B cell (primary cell): ENCODE measurements around the gene APMAP. TPM values are rescaled to one million over a fixed set of nuclear protein-coding genes. Genes with fewer than 3 reads are reported as not detected.
"Not testable (repeated sequence)": the region's sequence is repeated elsewhere in the genome, so short reads cannot be mapped to it uniquely, and the experiment has no call there.

Experiments used
- ATAC-seq: fragments of 200-7000 bp; cut with Tn5 transposase; one replicate; pipeline ENCODE4 v1.10.0; 2021; ENCODE audit warnings: low read depth, mild to moderate bottlenecking, moderate number of reproducible peaks, moderate library complexity
- CTCF ChIA-PET: fragments of 350-600 bp; sonication (Branson Sonifier 250); formaldehyde crosslinking; loops from one replicate; lab custom pipeline; 2021; ENCODE audit warnings: antibody characterized with exemption, inconsistent platforms; lab: Charles Lee
- POLR2A ChIA-PET: fragments of 350-600 bp; sonication (Branson Sonifier 250); formaldehyde crosslinking; loops from one replicate; lab custom pipeline; 2021; ENCODE audit warnings: antibody characterized with exemption; lab: Charles Lee
- DNase-seq: peaks from one replicate; pipeline ENCODE4 v3.0.0; 2013
- H2AFZ ChIP-seq: 2 replicates; pipeline ENCODE4 v1.6.1; 2012; ENCODE audit warnings: mild to moderate bottlenecking, low read depth, low read length; ENCODE audit not compliant: insufficient read depth, poor library complexity, severe bottlenecking
- H3K27ac ChIP-seq, 2 donors: 1 replicate in 1 of 2; 2 replicates in 1 of 2; pipeline ENCODE4 v1.5.1; 2012 to 2013; ENCODE audit warnings: low read length in 2 of 2, mild to moderate bottlenecking in 2 of 2, moderate library complexity in 1 of 2
- H3K27me3 ChIP-seq, 4 experiments: fragments of 200-600 bp in 1 of 4; sonication (generic) in 1 of 4; replicated peaks in 1 of 4; 1 replicate in 2 of 4; 2 replicates in 2 of 4; pipeline versions ENCODE4 v1.6.1 to v1.7.0; 2013 to 2016; ENCODE audit warnings: low read length in 3 of 4, mild to moderate bottlenecking in 2 of 4, mixed read lengths in 1 of 4, moderate library complexity in 1 of 4; ENCODE audit not compliant: insufficient read depth in 4 of 4, control insufficient read depth in 3 of 4; ENCODE audit errors: control extremely low read depth in 1 of 4
- H3K36me3 ChIP-seq, 2 experiments: replicated peaks in 1 of 2; 1 replicate in 1 of 2; 2 replicates in 1 of 2; pipeline versions ENCODE4 v1.6.1 to v1.7.1; 2013; ENCODE audit warnings: low read length in 1 of 2; ENCODE audit not compliant: insufficient read depth in 2 of 2, control insufficient read depth in 1 of 2; ENCODE audit errors: control extremely low read depth in 1 of 2, extremely low read depth in 1 of 2
- H3K4me1 ChIP-seq, 2 donors: fragments of 200-600 bp in 1 of 2; sonication (generic) in 1 of 2; 1 replicate in 1 of 2; 2 replicates in 1 of 2; pipeline versions ENCODE4 v1.5.1 to v1.6.1; 2013 to 2017; ENCODE audit warnings: low read length in 2 of 2; ENCODE audit not compliant: control insufficient read depth in 2 of 2, insufficient read depth in 2 of 2
- H3K4me2 ChIP-seq: replicated peaks from 2 replicates; pipeline ENCODE3; 2012; ENCODE audit warnings: mild to moderate bottlenecking, low read depth, low read length; ENCODE audit not compliant: poor library complexity, severe bottlenecking
- H3K4me3 ChIP-seq, 5 experiments: fragments of 200-600 bp in 1 of 5; sonication (generic) in 1 of 5; 1 replicate in 3 of 5; 2 replicates in 2 of 5; pipeline versions ENCODE4 v1.5.1 to v1.7.0; 2011 to 2016; ENCODE audit warnings: low read length in 4 of 5, mild to moderate bottlenecking in 4 of 5, low read depth in 2 of 5, control low read depth in 1 of 5, moderate library complexity in 1 of 5; ENCODE audit not compliant: insufficient read depth in 1 of 5; ENCODE audit errors: control extremely low read depth in 1 of 5, extremely low read depth in 1 of 5
- H3K79me2 ChIP-seq: fragments of 200-600 bp; sonication (generic); one replicate; pipeline ENCODE4 v1.6.0; 2016; ENCODE audit warnings: low read length; ENCODE audit not compliant: control insufficient read depth, insufficient read depth
- H3K9ac ChIP-seq: fragments of 200-600 bp; sonication (generic); 2 replicates; pipeline ENCODE4 v1.6.1; 2017; ENCODE audit warnings: mild to moderate bottlenecking, low read length, moderate library complexity
- H3K9me3 ChIP-seq, 3 donors: one replicate each; pipeline versions ENCODE4 v1.6.1 to v1.7.1; 2013; ENCODE audit warnings: low read length in 2 of 3; ENCODE audit not compliant: control insufficient read depth in 2 of 3, insufficient read depth in 1 of 3; ENCODE audit errors: control extremely low read depth in 1 of 3
- H4K20me1 ChIP-seq: 2 replicates; pipeline ENCODE4 v1.6.0; 2012; ENCODE audit warnings: mild to moderate bottlenecking, low read length; ENCODE audit not compliant: insufficient read depth, control insufficient read depth, poor library complexity, severe bottlenecking
- H3K27ac Mint-ChIP-seq: one replicate; pipeline ENCODE4 v1.8.0; 2021; ENCODE audit warnings: mixed read lengths
- H3K27me3 Mint-ChIP-seq: one replicate; pipeline ENCODE4 v1.8.0; 2021; ENCODE audit warnings: mixed read lengths
- H3K4me1 Mint-ChIP-seq: one replicate; pipeline ENCODE4 v1.8.0; 2021; ENCODE audit warnings: mixed read lengths
- H3K4me3 Mint-ChIP-seq: one replicate; pipeline ENCODE4 v1.8.0; 2021; ENCODE audit warnings: mixed read lengths
- H3K9me3 Mint-ChIP-seq: one replicate; pipeline ENCODE4 v1.8.0; 2022; ENCODE audit warnings: mixed read lengths; ENCODE audit not compliant: insufficient read depth
- WGBS: methylation state at CpG from one replicate; pipeline ENCODE4 v1.1.5; 2013; ENCODE audit warnings: missing lambda C conversion rate; ENCODE audit not compliant: insufficient coverage; 5-methylcytosine and 5-hydroxymethylcytosine counted together
- intact Hi-C: fragments of 100-400 bp; cut with micrococcal nuclease; formaldehyde crosslinking; loops from one replicate; pipeline ENCODE4 v1.10.0; 2022
- polyA plus RNA-seq: library from polyadenylated mRNA; depleted of rRNA; stranded (reverse); fragments of >200 nt; gene quantifications from 2 replicates; pipeline ENCODE4 v1.2.3, GENCODE V29; 2012
- total RNA-seq, 2 donors: library from RNA; stranded (reverse); fragments of 120-200 nt in 1 of 2; gene quantifications; 1 replicate in 1 of 2; 2 replicates in 1 of 2; pipeline versions ENCODE4 v1.2.3 to v1.2.4, GENCODE V29; 2013 to 2022

APMAP gene
- total and polyA plus RNA-seq, 2 donors (not counting 1 experiment from before 2014, with no cell fraction given) = 9.1 to 28.0 TPM

- H3K9me3 Mint-ChIP-seq = not testable (repeated sequence)
Measured at GRCh38 chr20:24929867-24930723, 62.5 kb downstream of the APMAP start.

DNA sequence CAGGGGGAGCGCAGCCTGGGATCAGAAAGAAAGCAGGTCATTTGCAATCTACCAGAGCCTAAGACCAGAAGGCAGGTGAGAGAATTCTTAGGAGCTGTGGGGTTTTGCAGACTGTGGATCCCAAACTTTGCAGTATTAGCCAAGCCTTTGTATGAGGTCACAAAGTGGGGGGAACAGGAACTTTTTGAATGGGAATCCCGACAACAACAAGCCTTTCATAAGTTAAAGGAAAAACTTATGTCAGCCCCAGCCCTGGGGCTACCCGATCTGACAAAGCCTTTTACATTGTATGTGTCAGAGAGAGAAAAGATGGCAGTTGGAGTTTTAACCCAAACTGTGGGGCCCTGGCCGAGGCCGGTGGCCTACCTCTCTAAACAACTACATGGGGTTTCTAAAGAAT lies 63.3 kb downstream of the APMAP start:
- H3K9me3 Mint-ChIP-seq, H3K9ac ChIP-seq, ATAC-seq, H4K20me1 ChIP-seq, H3K4me3 ChIP-seq, H3K27ac Mint-ChIP-seq, H3K9me3 ChIP-seq, H3K27ac ChIP-seq, H3K36me3 ChIP-seq, H2AFZ ChIP-seq, H3K27me3 ChIP-seq, H3K4me2 ChIP-seq, DNase-seq, POLR2A ChIA-PET, intact Hi-C loops, H3K4me3 Mint-ChIP-seq, H3K4me1 ChIP-seq, H3K4me1 Mint-ChIP-seq, CTCF ChIA-PET, H3K79me2 ChIP-seq: not testable (repeated sequence)
- 89% methylated on average over 1 of the region's 5 CpGs for WGBS
- H3K27me3 Mint-ChIP-seq = peaks cover 14% of the 10 kb centered on the region

More at GRCh38 chr20:24929867-24930723, 62.5 kb downstream of the APMAP start:
- WGBS = 62% methylated on average over 10 of the region's 13 CpGs
- CTCF ChIA-PET, H3K9ac ChIP-seq, H3K4me1 Mint-ChIP-seq, H4K20me1 ChIP-seq, H3K9me3 ChIP-seq, H3K27me3 ChIP-seq, intact Hi-C loops, H3K4me2 ChIP-seq, H3K36me3 ChIP-seq, H3K27ac ChIP-seq, ATAC-seq, DNase-seq, H2AFZ ChIP-seq, H3K4me3 ChIP-seq, H3K79me2 ChIP-seq, H3K4me1 ChIP-seq, POLR2A ChIA-PET, H3K4me3 Mint-ChIP-seq, H3K27ac Mint-ChIP-seq: not testable (repeated sequence)
- peaks cover 14% of the 10 kb centered on the region for H3K27me3 Mint-ChIP-seq

DNA sequence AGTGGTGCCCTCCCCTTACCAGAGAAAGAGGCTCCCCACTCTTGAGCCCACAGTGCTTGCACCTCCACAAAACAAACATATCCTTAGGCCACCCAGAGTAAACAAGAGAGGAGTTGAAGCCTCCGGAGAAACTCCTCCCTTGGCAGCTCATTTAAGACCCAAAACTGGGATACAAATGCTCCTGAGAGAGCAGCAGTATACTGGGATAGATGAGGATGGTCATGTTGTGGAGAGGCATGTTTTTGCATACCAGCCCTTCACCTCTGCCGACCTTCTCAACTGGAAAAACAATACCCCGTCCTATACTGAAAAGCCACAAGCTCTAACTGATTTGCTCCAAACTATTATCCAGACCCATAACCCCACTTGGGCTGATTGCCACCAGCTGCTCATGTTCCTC lies 71.8 kb downstream of the APMAP start:
- H3K27ac ChIP-seq, H4K20me1 ChIP-seq, H2AFZ ChIP-seq, H3K4me3 Mint-ChIP-seq, H3K4me1 ChIP-seq, intact Hi-C loops, H3K36me3 ChIP-seq, H3K4me1 Mint-ChIP-seq, H3K4me3 ChIP-seq, H3K9me3 ChIP-seq, H3K9ac ChIP-seq, H3K9me3 Mint-ChIP-seq, ATAC-seq, H3K79me2 ChIP-seq, H3K27ac Mint-ChIP-seq, POLR2A ChIA-PET, DNase-seq, H3K4me2 ChIP-seq, CTCF ChIA-PET: not testable (repeated sequence)
- WGBS = no CpG with 5 or more reads among the region's 3 CpGs
- H3K27me3 ChIP-seq = peaks cover 0 to 11% (median 2%) of the 10 kb centered on the region in 4 experiments
- H3K27me3 Mint-ChIP-seq = peaks cover 23% of the 10 kb centered on the region

DNA sequence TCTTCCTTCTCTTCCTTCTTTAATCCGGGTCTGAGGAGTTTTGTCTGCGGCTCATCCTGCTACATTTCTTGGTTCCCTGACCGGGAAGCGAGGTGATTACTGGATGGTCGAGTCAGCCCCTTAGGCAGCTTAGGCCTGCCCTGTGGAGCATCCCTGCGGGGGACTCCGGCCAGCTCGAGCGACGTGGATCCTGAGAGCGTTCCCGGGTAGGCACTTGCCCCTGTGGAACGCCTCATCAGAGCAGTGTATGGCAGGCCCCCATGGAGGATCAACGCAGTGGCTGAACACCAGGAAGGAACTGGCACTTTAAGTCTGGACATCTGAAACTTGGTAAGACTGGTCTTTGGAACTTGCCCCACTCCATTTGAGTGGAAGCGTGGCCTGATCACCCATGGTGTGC lies 72.9 kb downstream of the APMAP start:
- DNase-seq, H3K27ac ChIP-seq, H3K4me1 ChIP-seq, H3K36me3 ChIP-seq, ATAC-seq, H3K9me3 Mint-ChIP-seq, H3K4me3 Mint-ChIP-seq, H3K9ac ChIP-seq, H3K9me3 ChIP-seq, POLR2A ChIA-PET, H4K20me1 ChIP-seq, H3K4me2 ChIP-seq, H2AFZ ChIP-seq, CTCF ChIA-PET, H3K4me3 ChIP-seq, H3K79me2 ChIP-seq, H3K27ac Mint-ChIP-seq, H3K4me1 Mint-ChIP-seq: not testable (repeated sequence)
- peaks cover 23% of the 10 kb centered on the region for H3K27me3 Mint-ChIP-seq
- intact Hi-C loops = loop anchor here (5.0 kb wide), 1 partner anchor 757 kb away; no protein-coding TSS in a partner anchor
- peaks cover 0 to 11% (median 2%) of the 10 kb centered on the region in 4 experiments for H3K27me3 ChIP-seq
- 96% methylated on average over 15 of the region's 15 CpGs for WGBS
